Esophagus squamous epithelium (tissue), 4 donors: Measurements from ENCODE around the gene ADIPOR1.

Experiments
- CTCF ChIP-seq, 6 experiments: fragments of 450-650 bp in 4 of 6; fragments of 200-600 bp in 2 of 6; sonication (generic) in 2 of 6; IDR thresholded peaks; one replicate each; pipeline ENCODE4 v1.5.1; 2016 to 2019; ENCODE audit warnings: antibody characterized with exemption in 6 of 6, mild to moderate bottlenecking in 4 of 6, moderate library complexity in 4 of 6
- POLR2A ChIP-seq, 4 donors: fragments of 450-650 bp; IDR thresholded peaks; one replicate each; pipeline ENCODE4 v1.6.1; 2017; ENCODE audit warnings: antibody characterized with exemption in 4 of 4, mild to moderate bottlenecking in 4 of 4, moderate library complexity in 3 of 4

- no peak for TF ChIP-seq CTCF (IDR thresholded peaks at IDR 0.05)
- TF ChIP-seq POLR2A (IDR thresholded peaks at IDR 0.05): no peak
Measured at GRCh38 chr1:203002951-203003350, 44.8 kb upstream of the ADIPOR1 start.
